Loucy (cell line): ENCODE results near the gene GYG1.

Source experiments
- EZH2phosphoT487 ChIP-seq: fragments of 200-600 bp; IDR thresholded peaks from 2 replicates; pipeline ENCODE4 v1.6.1; 2018; ENCODE audit warnings: antibody characterized with exemption, mild to moderate bottlenecking, moderate library complexity, borderline replicate concordance
- TF ChIP-seq, protein P1 (sequence below): fragments of 200-600 bp; sonication (generic); conservative IDR thresholded peaks from 2 replicates; pipeline ENCODE4 v1.5.1; 2014; ENCODE audit warnings: mild to moderate bottlenecking, antibody characterized with exemption, low read length

DNA sequence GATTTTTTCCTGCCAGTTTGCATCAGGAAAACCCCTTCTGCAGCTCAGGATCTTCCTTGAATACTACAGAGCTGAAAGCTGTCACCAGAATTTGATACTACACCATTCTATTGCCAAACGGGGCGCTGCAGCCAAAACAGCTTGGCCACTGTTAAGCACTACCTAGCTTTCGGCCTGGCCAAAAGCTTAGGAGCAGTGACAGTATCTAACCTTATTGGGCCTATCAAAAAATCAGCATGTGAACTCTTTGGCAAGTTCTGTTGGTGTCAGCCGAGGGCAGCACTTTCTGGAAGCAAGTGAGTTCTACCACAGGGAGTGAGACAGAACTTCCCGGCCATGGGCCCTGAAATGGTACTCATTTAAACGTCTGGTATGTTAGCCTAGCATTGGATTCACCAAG lies 16.1 kb upstream of the GYG1 start:
- TF ChIP-seq, protein P1, sequence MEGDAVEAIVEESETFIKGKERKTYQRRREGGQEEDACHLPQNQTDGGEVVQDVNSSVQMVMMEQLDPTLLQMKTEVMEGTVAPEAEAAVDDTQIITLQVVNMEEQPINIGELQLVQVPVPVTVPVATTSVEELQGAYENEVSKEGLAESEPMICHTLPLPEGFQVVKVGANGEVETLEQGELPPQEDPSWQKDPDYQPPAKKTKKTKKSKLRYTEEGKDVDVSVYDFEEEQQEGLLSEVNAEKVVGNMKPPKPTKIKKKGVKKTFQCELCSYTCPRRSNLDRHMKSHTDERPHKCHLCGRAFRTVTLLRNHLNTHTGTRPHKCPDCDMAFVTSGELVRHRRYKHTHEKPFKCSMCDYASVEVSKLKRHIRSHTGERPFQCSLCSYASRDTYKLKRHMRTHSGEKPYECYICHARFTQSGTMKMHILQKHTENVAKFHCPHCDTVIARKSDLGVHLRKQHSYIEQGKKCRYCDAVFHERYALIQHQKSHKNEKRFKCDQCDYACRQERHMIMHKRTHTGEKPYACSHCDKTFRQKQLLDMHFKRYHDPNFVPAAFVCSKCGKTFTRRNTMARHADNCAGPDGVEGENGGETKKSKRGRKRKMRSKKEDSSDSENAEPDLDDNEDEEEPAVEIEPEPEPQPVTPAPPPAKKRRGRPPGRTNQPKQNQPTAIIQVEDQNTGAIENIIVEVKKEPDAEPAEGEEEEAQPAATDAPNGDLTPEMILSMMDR = no peak
- no peak for TF ChIP-seq EZH2phosphoT487
